ENCODE measurements around the gene B4GALT4. TPM values are rescaled to one million over a fixed set of nuclear protein-coding genes. Genes with fewer than 3 reads are reported as not detected.
"Not testable (repeated sequence)": the region's sequence is repeated elsewhere in the genome, so short reads cannot be mapped to it uniquely, and the experiment has no call there.

Gene B4GALT4
- total RNA-seq, 2 experiments from 2014 or later: 16.1 to 16.5 TPM

GRCh38 chr3:119184796-119185570 is 55.7 kb downstream of the B4GALT4 start:
- Mint-ChIP-seq H3K27me3 (peaks cover 2% of the 10 kb centered on the region), H3K27ac (no peak overlapping the region), H3K36me3 (ENCODE audit: low read depth) (no peaks in the 10 kb centered on the region), H3K9me3 (no peaks in the 10 kb centered on the region), H3K4me3 (no peak overlapping the region), H3K4me1 (no peaks in the 10 kb centered on the region)
- ChIA-PET CTCF (no interaction called here), POLR2A (no interaction called here)
- no peak for DNase-seq

- no peak overlapping the region for H3K27ac Mint-ChIP-seq
- DNase-seq: no peak
- H3K4me1 Mint-ChIP-seq: no peaks in the 10 kb centered on the region
- CTCF ChIA-PET: no interaction called here
- POLR2A ChIA-PET: no interaction called here
- no peak overlapping the region for H3K4me3 Mint-ChIP-seq
- H3K27me3 Mint-ChIP-seq: peaks cover 2% of the 10 kb centered on the region
- no peaks in the 10 kb centered on the region for H3K36me3 Mint-ChIP-seq (ENCODE audit: low read depth)
- no peaks in the 10 kb centered on the region for H3K9me3 Mint-ChIP-seq
Measured at GRCh38 chr3:119184111-119184510, 56.6 kb downstream of the B4GALT4 start.

GRCh38 chr3:119181765-119182164 is 58.9 kb downstream of the B4GALT4 start:
- DNase-seq: no peak
- no peaks in the 10 kb centered on the region for H3K9me3 Mint-ChIP-seq
- no peak overlapping the region for H3K27ac Mint-ChIP-seq
- ChIA-PET POLR2A (no interaction called here), CTCF (no interaction called here)
- H3K36me3 Mint-ChIP-seq (ENCODE audit: low read depth): no peaks in the 10 kb centered on the region
- no peaks in the 10 kb centered on the region for H3K4me1 Mint-ChIP-seq
- peaks cover 4% of the 10 kb centered on the region for H3K27me3 Mint-ChIP-seq
- no peak overlapping the region for H3K4me3 Mint-ChIP-seq

- peaks cover 13% of the 10 kb centered on the region for H3K27me3 Mint-ChIP-seq
- H3K27ac Mint-ChIP-seq: no peak overlapping the region
- POLR2A ChIA-PET: no interaction called here
- no peak overlapping the region for H3K4me3 Mint-ChIP-seq
- H3K36me3 Mint-ChIP-seq (ENCODE audit: low read depth): no peaks in the 10 kb centered on the region
- no peaks in the 10 kb centered on the region for H3K9me3 Mint-ChIP-seq
- no peaks in the 10 kb centered on the region for H3K4me1 Mint-ChIP-seq
- no peak for DNase-seq
- CTCF ChIA-PET: no interaction called here
Measured at GRCh38 chr3:119177321-119177720, 63.4 kb downstream of the B4GALT4 start.

GRCh38 chr3:119176778-119177177 is 63.9 kb downstream of the B4GALT4 start:
- DNase-seq: no peak
- CTCF ChIA-PET: interaction anchor here (0.9 kb wide), 1 partner anchor 15 kb away, joined by 3 read pairs; no protein-coding TSS in a partner anchor
- Mint-ChIP-seq H3K4me1 (no peaks in the 10 kb centered on the region), H3K4me3 (no peak overlapping the region), H3K36me3 (ENCODE audit: low read depth) (no peaks in the 10 kb centered on the region), H3K27me3 (peaks cover 13% of the 10 kb centered on the region), H3K27ac (no peak overlapping the region), H3K9me3 (no peaks in the 10 kb centered on the region)
- POLR2A ChIA-PET: no interaction called here

- Mint-ChIP-seq H3K9me3 (no peaks in the 10 kb centered on the region), H3K27me3 (peaks cover 13% of the 10 kb centered on the region), H3K36me3 (ENCODE audit: low read depth) (no peaks in the 10 kb centered on the region), H3K27ac (no peak overlapping the region), H3K4me3 (no peak overlapping the region), H3K4me1 (no peaks in the 10 kb centered on the region)
- CTCF ChIA-PET: interaction anchor here (0.9 kb wide), 1 partner anchor 15 kb away, joined by 3 read pairs; no protein-coding TSS in a partner anchor
- DNase-seq: no peak
- POLR2A ChIA-PET: no interaction called here
Measured at GRCh38 chr3:119175872-119176756, 64.6 kb downstream of the B4GALT4 start.

GRCh38 chr3:119173325-119173724 is 67.4 kb downstream of the B4GALT4 start, which contains the start of gene UPK1B:
Gene UPK1B, plus strand, starts transcription at chr3:119173598. Its CDS starts 13,144 bp downstream, at chr3:119186742.
- Mint-ChIP-seq H3K4me3 (no peak within 1 kb of the TSS), H3K27me3 (peaks cover 11% of the 10 kb centered on the region), H3K9me3 (no peaks in the 10 kb centered on the region), H3K36me3 (ENCODE audit: low read depth) (no peaks in the 10 kb centered on the region), H3K4me1 (no peaks in the 10 kb centered on the region), H3K27ac (no peak within 1 kb of the TSS)
- DNase-seq: no peak
- CTCF ChIA-PET: no interaction called here
- POLR2A ChIA-PET: no interaction called here

GRCh38 chr3:119170821-119171220 is 69.9 kb downstream of the B4GALT4 start:
- ChIA-PET CTCF (no interaction called here), POLR2A (no interaction called here)
- Mint-ChIP-seq H3K27ac (no peak overlapping the region), H3K4me1 (no peaks in the 10 kb centered on the region), H3K9me3 (no peaks in the 10 kb centered on the region), H3K27me3 (peaks cover 9% of the 10 kb centered on the region), H3K4me3 (no peak overlapping the region), H3K36me3 (ENCODE audit: low read depth) (no peaks in the 10 kb centered on the region)
- DNase-seq: no peak

- H3K4me3 Mint-ChIP-seq; H3K9me3 Mint-ChIP-seq; DNase-seq; H3K4me1 Mint-ChIP-seq; POLR2A ChIA-PET; H3K36me3 Mint-ChIP-seq (ENCODE audit: low read depth); H3K27ac Mint-ChIP-seq; H3K27me3 Mint-ChIP-seq: not testable (repeated sequence)
- CTCF ChIA-PET: interaction anchor here (0.6 kb wide), 1 partner anchor 14 kb away, joined by 3 read pairs; no protein-coding TSS in a partner anchor
Measured at GRCh38 chr3:119164745-119165144, 75.9 kb downstream of the B4GALT4 start.

Other genes starting within 250 kb of the B4GALT4 start
- gene IGSF11, start 206.0 kb downstream of the B4GALT4 start, total RNA-seq: 1 to 10 TPM; 1.2 to 2.0 TPM
- not detected for gene TEX55, start 94.7 kb downstream of the B4GALT4 start, total RNA-seq
- gene UPK1B, start 67.3 kb downstream of the B4GALT4 start, total RNA-seq: not detected
- gene ARHGAP31, start 53.5 kb upstream of the B4GALT4 start, total RNA-seq: 1 to 10 TPM; 2.0 to 2.4 TPM
- gene TMEM39A, start 222.7 kb upstream of the B4GALT4 start, total RNA-seq: 10 to 100 TPM; 24.6 to 32.5 TPM
- gene POGLUT1, start 228.1 kb upstream of the B4GALT4 start, total RNA-seq: 10 to 100 TPM; 25.8 to 29.4 TPM

Measured in activated CD4-positive, alpha-beta T cell treated with anti-CD3 and anti-CD28 coated beads, Interleukin-2, amount 10 ng/mL, durations not matched to agents 7 days and 5 days (primary cell).